Stimulated activated CD4-positive, alpha-beta T cell treated with anti-CD3 and anti-CD28 coated beads, Interleukin-4, amount 100 ng/mL, for 48 hours (primary cell): Measurements from ENCODE around the gene FILIP1L.

Experiments
- DNase-seq, 2 donors: peaks; one replicate each; pipeline ENCODE4 v3.0.0-alpha.2; 2020; ENCODE audit warnings: low read depth in 2 of 2

Gene FILIP1L

DNA sequence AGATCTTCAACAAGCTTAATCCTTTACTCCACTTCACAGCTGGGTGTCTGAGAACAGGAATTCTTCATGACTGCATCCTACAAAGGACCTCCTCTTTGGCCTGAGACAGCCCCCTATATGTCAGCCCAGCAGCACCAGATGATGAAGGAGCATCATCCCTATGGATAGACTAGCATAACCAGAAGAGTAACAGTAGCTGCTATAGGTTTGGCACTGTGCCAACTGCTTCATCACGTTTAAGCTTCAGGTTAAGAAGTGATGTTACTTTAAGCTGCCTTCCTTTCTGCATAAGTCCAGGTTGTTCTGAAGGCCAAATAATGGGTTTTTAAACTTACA, 246.0 kb downstream of the FILIP1L start:
- DNase-seq, result peak in 1 of 2 donors; percentile 6

DNA sequence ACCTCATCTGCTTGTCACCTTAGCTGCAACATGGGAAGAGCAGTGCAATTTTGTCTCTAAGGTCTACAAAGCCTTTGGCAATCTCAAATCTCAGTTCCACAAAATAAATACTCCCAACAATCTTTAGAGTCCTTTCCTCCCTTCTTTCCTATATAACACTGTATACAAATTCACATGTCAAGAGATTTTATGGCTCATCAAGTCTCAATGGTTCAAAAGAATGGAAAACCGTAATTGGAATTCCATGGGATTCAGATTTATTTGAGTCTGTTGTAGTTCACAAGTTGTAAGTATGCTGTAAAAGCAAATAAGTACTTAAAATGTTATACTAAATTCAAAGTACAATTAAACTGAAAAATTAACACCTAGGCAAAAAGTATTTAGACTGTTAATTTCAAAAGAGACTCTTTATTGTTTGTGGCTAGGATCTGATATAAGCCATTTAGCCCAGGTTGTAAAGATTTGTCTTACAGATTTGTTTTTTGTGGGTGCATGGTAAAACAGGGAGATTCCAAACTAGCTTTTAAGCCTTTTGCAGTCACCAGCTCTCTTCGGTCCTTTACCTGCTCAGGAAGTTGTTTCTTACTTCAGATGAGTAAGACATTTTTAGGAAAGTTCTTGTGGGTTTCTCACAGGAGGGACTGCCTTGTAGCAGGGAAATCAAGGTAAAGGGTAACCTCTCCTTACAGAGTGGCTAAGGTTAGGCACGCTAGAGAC, 246.5 kb downstream of the FILIP1L start:
- DNase-seq, result no peak

DNA sequence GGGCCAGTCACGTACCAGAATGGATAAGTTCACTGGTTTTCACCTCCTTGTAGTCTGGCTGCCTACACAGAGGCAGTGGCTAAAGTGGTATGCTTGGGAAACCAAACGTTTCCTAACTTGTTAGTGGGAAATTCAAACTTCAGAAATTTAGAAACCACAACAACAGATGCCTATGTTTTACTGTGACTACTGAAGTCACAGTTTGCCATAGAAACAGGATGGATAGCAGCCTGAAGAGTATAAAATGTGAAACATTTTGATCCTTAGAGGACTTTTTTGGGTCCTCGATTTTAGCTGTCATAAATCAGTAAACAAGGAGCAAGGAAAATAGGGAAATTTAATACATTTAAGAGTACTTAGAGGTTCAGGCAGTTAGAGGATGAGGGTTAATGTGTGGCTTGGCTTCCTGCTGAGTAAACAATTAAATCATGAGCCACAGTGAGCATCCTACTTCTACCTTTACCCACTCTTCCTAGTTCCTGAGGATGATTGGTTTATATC, 248.0 kb downstream of the FILIP1L start:
- DNase-seq, result no peak

DNA sequence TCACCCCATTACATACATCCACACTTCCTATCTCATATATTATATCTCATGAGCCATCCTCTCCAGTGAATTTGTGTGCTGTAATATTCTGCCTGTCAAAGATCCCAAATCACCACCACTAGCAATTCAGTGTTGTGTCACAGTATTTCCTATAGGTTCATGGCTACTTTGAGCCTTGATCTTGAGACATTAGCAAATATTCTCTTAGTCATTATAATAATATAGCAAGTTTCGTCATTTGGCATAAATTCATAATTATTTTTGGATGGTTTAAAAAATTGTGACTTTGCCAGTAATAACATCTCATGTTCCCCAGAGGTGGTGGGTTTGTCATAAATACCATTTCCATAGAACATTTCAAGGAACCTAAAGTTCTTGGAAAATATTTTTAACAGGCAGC, 249.0 kb downstream of the FILIP1L start:
- DNase-seq, result no peak

DNA sequence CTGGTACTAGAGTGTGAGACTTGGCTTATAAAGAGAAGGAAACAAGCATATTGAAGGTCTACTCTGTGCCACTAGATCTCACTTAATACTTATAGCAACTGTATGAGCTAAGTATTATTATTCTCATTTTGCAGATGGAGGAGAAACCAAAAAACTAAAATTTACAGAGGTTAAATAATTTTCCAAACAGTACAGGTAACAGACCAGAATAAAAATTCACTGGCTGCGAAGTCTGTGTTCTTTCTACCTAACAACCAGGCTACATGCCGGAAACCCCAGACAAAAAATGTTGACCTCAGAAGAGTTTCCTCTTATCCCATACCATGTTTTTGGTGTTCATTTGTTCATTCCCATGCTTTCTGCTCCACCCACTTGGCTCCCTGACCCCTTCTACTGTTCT, 250.0 kb downstream of the FILIP1L start:
- DNase-seq, result no peak

DNA sequence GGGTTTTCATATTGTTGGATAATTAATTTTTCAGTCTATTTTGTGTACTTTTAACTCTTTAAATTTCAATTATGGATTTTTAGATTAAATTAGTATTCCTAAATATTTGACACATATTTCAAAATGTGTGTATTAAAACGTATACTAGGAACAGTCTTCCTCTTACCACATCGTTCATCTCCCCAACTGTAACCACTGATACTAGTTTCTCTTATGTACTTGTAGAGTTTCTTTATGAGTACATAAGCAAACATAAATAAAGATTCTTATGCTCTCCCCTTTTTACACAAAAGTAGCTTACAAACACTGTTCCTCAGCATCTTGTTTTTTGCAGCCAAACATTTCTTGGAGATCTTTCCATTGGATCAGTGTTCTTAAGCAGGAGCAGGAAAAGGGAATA, 250.7 kb downstream of the FILIP1L start:
- no peak for DNase-seq

DNA sequence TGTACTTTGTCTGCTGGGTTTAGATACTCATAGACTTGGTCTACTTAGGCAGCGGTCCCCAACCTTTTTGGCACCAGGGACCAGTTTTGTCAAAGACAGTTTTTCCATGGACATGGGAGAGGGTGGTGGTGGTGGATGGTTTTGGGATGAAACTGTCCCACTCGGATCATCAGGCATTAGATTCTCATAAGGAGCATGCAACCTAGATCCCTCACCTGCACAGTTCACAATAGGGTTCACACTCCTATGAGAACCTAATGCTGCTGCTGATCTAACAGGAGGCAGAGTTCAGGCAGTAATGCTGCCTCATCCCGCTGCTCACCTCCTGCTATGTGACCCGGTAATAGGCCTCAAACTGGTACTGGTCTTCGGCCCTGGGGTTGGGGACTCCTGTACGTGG, 251.3 kb downstream of the FILIP1L start:
- no peak for DNase-seq

DNA sequence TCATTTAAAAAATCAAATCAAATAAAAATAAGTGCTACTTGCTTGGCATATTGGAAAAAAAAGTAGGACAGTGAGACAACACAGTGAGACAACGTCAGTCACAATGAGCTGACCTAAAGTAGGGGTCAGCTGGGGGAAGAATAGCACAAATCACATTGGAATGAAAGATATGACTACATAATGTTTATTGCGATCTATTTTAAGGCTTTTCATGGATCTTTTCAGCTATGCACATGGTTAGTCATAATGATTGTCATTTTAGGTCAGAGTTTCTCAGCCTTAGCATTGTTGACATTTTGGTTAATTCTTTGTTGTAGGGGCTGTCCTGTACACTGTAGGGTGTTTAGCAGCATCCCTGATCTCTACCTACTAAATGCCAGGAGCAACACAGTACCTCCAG, 252.1 kb downstream of the FILIP1L start:
- DNase-seq, result no peak

DNA sequence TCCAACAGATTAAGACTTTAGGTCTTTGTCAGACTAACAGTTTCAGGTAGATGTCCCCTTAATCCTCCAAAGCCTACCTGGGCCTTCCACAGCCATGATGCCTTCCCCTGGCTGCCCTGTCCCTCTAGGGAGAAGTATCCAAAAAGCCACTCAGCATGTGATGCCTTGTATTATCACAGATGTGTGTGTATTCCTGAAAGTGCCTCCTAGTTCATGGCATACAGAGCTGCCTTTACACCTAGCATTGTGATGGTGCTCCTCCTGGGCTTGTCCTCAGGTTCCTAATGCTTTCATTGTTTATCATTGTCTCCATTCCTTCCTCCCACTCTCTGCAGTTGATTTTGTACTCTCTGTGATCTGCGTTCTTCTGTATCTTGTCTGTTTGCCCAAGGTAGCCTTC, 253.1 kb downstream of the FILIP1L start:
- DNase-seq, result no peak

DNA sequence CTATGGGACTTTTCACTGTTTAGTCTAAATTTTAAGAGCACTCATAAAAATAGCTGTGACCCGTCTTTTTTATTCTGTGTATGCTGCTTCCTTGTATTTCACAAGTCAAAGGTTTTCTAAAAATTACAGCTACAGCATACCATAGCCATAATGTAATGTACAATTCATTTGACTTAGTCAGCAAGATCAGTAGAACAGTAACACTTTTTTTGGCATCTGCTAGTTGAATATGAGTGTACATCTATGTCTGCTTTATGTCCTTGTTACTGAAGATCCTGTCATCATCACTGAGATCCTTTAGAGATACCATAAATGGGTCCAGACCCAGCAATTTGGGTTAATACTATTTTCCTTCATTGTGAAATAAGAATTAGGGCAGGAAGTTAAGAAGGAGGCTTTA, 254.5 kb downstream of the FILIP1L start:
- DNase-seq, result no peak

DNA sequence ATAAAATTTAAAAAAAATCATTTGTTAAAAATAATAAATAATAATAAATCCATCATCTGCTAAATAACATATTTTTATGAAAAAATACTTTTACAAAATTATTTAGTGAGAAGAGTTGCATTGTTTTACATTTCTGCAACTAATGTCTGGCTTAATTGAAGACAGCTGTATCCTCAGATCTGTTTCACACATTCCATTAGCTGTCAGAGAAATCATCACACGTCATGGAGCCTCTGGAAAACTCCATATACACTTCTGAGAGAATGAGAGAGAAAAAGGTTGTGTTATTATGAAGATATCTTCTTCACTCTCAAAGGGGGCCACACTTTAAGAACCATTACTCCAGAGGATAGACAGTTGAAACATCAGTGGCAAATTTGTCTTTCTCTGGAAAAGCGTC, 255.8 kb downstream of the FILIP1L start:
- DNase-seq, result no peak

DNA sequence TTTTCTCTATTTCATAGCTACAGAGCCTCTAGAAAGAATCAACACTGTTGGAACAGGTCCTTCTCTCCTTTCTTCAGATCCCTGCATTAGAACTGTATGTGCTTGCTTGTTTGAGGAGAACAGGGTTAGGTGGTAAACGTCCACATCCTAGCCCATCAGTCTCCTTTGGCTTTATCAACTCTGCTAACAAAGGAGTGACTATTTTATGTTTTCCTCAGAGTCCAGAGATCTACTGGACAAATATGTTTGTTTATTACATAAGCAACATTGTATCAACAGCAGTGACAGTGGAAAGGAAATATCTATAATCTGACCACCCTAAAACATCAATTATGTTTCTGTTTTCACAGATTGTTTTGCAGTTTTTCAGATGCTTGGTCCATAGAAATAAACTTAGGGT, 257.0 kb downstream of the FILIP1L start:
- DNase-seq, result no peak

DNA sequence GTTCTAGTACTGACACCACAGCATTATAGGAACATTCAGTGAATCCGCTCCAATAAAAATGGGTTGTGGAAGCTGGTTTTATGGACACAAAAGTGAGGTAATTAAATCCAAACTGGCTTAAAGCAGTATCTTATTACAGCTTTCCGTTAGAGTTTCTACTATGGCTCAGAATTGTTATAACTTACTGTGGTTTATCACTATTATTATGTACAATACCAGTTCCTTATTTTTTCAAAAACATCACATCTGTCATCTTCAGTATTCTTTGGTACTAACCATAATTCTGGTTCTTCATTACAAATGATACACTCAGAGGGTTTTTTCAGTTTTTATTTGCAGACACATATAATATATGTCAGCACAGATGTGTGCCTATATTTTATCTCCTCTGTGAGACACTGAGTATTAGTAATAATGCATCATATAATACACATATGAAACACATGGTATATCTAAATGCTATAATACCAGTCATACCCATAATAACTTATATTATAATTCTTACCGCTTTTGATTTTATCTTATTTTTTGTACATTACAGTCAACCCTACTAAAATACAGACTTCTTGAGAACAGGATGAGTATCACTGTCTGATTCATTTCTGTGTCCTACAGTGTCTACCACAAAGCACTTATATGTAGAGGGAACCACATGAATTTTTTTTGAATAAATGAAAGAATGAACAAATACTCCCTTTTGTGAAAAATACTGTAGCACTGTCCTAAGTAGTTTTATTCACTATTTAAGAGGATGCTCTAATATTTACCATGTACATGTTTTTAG, 257.7 kb downstream of the FILIP1L start:
- DNase-seq, result no peak

DNA sequence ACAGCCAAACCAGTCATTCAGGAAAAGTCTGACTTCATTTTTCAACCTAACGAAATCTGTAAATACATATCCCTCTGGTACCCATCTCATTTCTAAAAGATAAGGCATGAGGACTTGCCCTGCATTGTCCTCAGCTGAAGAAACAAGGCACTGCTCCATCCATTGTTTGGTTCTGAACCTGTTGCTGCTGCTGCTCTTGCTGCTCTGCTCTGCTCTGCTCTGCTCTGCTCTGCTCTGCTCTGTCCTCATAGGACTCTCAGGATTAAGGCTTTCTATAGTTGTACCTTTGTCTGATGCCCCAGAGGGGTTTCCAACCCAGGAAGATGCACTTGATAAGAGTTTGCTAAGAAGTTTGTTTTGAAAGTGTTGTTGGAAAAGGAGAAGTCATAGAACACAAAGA, 258.4 kb downstream of the FILIP1L start:
- DNase-seq, result no peak

DNA sequence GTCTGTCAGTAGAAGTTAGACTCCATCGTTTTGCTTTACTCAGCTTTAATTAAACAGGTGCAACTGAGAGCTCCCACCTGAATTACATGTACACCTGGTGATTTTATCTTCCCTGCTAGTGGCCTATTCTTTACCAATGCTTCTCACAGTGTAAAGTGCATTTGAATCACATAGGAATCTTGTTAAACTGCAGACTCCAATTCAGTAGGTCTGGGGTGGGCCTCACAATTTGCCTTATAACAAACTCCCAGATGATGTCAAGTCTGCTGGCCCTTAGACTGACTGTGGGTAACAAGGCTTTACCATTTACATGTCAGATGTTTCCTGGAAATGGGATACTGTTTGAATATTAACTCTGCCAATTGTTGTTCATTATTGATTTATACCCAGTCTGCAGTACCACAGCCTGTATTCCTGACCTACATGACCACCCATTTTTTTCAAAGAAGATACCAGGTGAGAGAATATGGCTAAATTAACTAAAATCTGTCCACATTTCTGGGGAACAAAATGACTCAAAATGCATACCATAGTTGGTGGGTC, 259.5 kb downstream of the FILIP1L start:
- DNase-seq, result no peak

DNA sequence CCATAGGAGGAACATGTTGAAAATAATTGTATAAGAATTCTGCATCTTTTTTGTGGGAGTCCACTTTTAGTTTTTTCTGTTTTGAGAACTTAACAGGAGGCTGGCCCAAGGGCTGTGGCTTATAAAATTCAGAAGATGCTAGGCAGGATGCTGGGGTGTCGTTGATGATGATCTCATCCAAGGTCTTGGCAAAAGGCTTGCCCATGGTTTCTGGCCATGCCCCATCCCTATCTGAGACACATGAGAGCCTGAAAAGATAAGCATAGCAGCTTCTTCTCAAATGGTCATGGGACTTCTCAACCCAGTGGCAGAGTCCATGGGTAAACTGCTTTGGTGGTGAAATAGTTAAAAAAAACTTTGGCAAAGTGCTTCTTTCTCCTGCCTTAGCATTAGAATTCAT, 261.4 kb downstream of the FILIP1L start:
- DNase-seq, result no peak

DNA sequence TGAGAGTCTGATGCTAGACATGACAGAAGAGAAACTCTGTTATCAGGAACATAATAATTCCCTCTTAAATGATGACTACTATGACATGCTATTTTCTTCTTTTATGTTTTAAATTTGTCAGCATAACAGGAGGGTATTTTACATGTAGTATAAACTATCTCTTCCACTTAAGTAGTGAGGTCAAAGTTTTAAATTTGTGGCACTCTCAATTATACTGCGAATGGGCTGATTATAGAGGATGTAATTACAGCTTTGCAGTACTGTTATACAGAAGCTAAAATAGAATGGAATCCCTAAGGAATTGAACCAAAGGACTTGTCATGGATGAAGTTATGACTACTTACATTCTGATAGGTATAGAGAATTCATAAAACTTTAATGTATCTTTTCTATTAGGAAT, 262.3 kb downstream of the FILIP1L start:
- DNase-seq, result no peak

DNA sequence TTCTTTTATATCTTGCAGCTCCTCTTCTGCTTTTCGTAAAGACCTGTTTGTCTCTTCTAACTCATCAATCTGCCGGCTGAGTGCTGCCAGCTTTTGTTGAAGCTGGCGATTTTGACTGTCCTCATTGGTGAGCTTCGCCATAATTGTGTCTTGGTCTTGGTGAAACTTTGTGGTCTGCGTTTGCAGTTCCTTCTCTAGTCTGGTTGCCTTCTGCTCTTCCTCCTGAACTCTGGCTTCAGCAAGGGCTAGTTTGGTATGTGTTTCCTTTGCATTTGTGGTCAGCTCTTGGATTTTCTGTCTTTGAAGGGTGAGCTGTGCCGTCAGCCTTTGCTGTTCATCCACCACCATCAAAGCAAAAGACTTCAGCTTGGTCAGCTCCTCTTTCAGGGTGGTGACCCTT, 263.7 kb downstream of the FILIP1L start:
- no peak for DNase-seq

DNA sequence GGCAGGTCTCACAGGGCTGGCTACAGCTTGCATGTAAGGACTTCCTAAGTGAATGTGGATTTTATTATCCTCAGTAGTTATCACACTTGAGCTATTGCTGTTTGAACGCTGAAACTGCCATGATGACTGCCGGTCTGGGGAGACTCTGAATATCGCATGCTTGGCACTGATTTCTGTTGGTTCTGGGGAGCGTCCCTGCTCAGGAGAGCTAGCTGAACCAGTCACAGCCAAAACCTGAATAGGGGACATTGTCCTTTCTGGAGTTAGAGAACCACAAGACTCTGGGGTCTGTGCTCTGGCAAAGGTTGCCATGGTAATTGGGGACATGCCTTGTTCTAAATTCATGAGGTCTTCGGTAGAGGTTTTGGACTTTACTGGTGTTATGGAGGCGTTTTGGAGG, 265.9 kb downstream of the FILIP1L start:
- no peak for DNase-seq

DNA sequence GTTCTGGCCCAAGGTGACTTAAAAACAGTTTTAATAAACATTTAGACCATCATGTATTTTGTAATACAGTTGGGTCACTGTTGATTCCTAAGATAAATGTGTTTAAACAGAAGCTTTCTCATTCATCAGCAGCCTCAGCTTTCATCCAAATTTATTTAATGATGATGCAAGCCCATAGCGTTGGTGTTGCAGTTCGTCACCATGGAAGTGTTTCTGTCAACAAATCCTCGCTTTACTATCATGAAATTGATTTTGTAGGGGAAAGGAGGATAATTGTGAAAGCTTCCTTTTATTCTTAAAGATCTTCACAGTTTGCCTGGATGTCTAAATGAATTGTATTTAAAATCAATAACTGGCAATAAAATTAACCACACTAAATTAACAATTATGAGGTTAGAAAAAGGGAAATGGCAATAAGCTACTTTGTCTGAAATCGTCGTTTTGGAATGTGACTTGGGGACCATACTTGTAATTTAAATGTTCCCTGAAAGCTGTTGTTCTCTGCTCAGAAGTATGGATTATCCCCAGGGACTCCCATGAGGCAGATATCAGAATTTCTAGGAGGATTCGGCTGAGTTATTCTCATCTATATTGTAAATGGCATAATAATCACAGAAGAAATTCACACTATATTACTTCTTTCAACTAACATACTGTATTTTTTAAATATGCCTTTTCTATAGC, 267.7 kb downstream of the FILIP1L start:
- DNase-seq, result no peak

DNA sequence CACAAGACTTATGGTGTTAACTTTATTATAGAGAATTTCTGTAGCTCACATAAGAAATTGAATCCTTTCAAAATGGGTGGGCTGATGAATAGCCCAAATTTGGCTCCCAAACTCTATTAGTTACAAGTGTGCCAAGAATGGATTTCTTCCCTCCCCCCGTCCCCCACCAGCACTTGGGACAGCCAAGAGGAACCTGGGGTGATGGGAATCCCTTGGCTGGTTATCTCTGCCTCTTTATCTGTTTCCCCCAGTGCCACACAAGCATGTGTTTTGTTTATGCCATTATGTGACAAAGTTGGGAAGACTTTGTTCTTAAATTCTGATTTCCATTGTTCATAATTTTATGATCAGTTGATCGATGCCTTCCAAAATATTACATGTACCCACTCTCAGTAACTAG, 268.3 kb downstream of the FILIP1L start:
- no peak for DNase-seq

DNA sequence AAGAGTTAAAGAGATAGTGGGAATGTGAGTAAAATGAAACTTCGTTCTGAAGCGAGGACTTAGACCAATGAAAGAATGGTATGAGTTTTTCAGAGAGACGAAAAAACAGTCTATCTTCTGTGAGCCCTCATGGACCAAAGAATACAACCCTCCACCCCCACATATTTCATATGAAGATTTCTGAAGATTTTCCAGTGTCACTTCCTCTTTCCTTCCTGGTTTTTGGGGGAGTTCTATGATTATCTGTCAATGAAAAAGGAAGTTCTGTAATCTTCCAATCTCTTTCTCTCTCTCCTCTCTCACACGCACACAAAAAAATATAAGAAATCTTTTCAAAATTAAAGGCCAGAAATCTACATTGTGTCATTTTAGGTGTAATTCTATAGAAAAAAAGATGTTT, 269.0 kb downstream of the FILIP1L start:
- DNase-seq, result no peak
